ENCODE data around the gene UMAD1.
A peak's percentile ranks its signal among the peaks of the same experiment; 100 is the strongest.

UMAD1 gene

GRCh38 chr7:7783001-7783400 is 142.4 kb downstream of the UMAD1 start:
- Histone ChIP-seq H3K79me1 (ENCODE audit: low read length) (no peaks in the 10 kb centered on the region), H3K4me3 (ENCODE audit: low read length) (no peak overlapping the region), H3K4ac (ENCODE audit: low read depth, low read length) (no peak overlapping the region), H4K5ac (ENCODE audit: low read length) (no peak overlapping the region), H3K56ac (ENCODE audit: low read length) (no peak overlapping the region), H2BK5ac (ENCODE audit: low read length) (no peak overlapping the region), H3K27ac (ENCODE audit: low read depth, low read length) (no peak overlapping the region), H3K23ac (ENCODE audit: low read length) (no peak overlapping the region), H2AK5ac (ENCODE audit: low read length) (no peak overlapping the region), H3K36me3 (ENCODE audit: control insufficient read depth, insufficient read depth, low read length) (no peaks in the 10 kb centered on the region), H3K27me3 (ENCODE audit: insufficient read depth, low read length, poor library complexity) (no peaks in the 10 kb centered on the region), H3K4me2 (ENCODE audit: low read length) (no peak overlapping the region), H3K4me1 (ENCODE audit: control insufficient read depth, low read depth, low read length) (no peaks in the 10 kb centered on the region), H3K79me2 (ENCODE audit: control insufficient read depth, insufficient read depth, low read length) (no peaks in the 10 kb centered on the region), H3K18ac (ENCODE audit: low read length) (no peak overlapping the region), H2BK15ac (replicated peaks; ENCODE audit: low read depth) (no peak overlapping the region), H2BK120ac (ENCODE audit: low read depth, low read length) (no peak overlapping the region), H3K9ac (ENCODE audit: low read length) (no peak overlapping the region), H4K8ac (ENCODE audit: low read depth, low read length) (no peak overlapping the region)
- whole genome bisulfite sequencing (ENCODE audit: extremely low coverage, insufficient coverage, low lambda C conversion rate) = no CpG with 5 or more reads among the region's 1 CpG
- DNase-seq = no peak

- H3K56ac ChIP-seq (ENCODE audit: low read length) = no peak overlapping the region
Observed at GRCh38 chr7:7785344-7785973, 144.9 kb downstream of the UMAD1 start.

GRCh38 chr7:7786595-7786994 is 146.0 kb downstream of the UMAD1 start:
- Histone ChIP-seq H3K4me2 (ENCODE audit: low read length) (no peak overlapping the region), H2BK120ac (ENCODE audit: low read depth, low read length) (no peak overlapping the region), H2BK15ac (replicated peaks; ENCODE audit: low read depth) (no peak overlapping the region), H3K9ac (ENCODE audit: low read length) (no peak overlapping the region), H2AK5ac (ENCODE audit: low read length) (no peak overlapping the region), H3K79me1 (ENCODE audit: low read length) (no peaks in the 10 kb centered on the region), H4K8ac (ENCODE audit: low read depth, low read length) (no peak overlapping the region), H3K79me2 (ENCODE audit: control insufficient read depth, insufficient read depth, low read length) (no peaks in the 10 kb centered on the region), H3K27me3 (ENCODE audit: insufficient read depth, low read length, poor library complexity) (no peaks in the 10 kb centered on the region), H3K4ac (ENCODE audit: low read depth, low read length) (no peak overlapping the region), H3K4me1 (ENCODE audit: control insufficient read depth, low read depth, low read length) (no peaks in the 10 kb centered on the region), H2BK5ac (ENCODE audit: low read length) (no peak overlapping the region), H4K5ac (ENCODE audit: low read length) (no peak overlapping the region), H3K36me3 (ENCODE audit: control insufficient read depth, insufficient read depth, low read length) (no peaks in the 10 kb centered on the region), H3K27ac (ENCODE audit: low read depth, low read length) (no peak overlapping the region), H3K18ac (ENCODE audit: low read length) (no peak overlapping the region), H3K56ac (ENCODE audit: low read length) (peak overlapping the region; percentile 5), H3K23ac (ENCODE audit: low read length) (no peak overlapping the region), H3K4me3 (ENCODE audit: low read length) (no peak overlapping the region)
- no CpG with 5 or more reads among the region's 3 CpGs for WGBS (ENCODE audit: extremely low coverage, insufficient coverage, low lambda C conversion rate)
- DNase-seq = no peak

More at GRCh38 chr7:7785344-7785973, 144.9 kb downstream of the UMAD1 start:
- Histone ChIP-seq H2BK5ac (ENCODE audit: low read length) (no peak overlapping the region), H3K4me1 (ENCODE audit: control insufficient read depth, low read depth, low read length) (no peaks in the 10 kb centered on the region), H3K36me3 (ENCODE audit: control insufficient read depth, insufficient read depth, low read length) (no peaks in the 10 kb centered on the region), H3K79me1 (ENCODE audit: low read length) (no peaks in the 10 kb centered on the region), H3K27me3 (ENCODE audit: insufficient read depth, low read length, poor library complexity) (no peaks in the 10 kb centered on the region), H2BK120ac (ENCODE audit: low read depth, low read length) (no peak overlapping the region), H3K4me2 (ENCODE audit: low read length) (no peak overlapping the region), H3K18ac (ENCODE audit: low read length) (no peak overlapping the region), H2AK5ac (ENCODE audit: low read length) (no peak overlapping the region), H4K8ac (ENCODE audit: low read depth, low read length) (no peak overlapping the region), H3K79me2 (ENCODE audit: control insufficient read depth, insufficient read depth, low read length) (no peaks in the 10 kb centered on the region), H3K23ac (ENCODE audit: low read length) (no peak overlapping the region), H3K9ac (ENCODE audit: low read length) (no peak overlapping the region), H3K27ac (ENCODE audit: low read depth, low read length) (no peak overlapping the region), H3K4ac (ENCODE audit: low read depth, low read length) (no peak overlapping the region), H4K5ac (ENCODE audit: low read length) (no peak overlapping the region), H2BK15ac (replicated peaks; ENCODE audit: low read depth) (no peak overlapping the region), H3K4me3 (ENCODE audit: low read length) (no peak overlapping the region)
- DNase-seq = no peak
- WGBS (ENCODE audit: extremely low coverage, insufficient coverage, low lambda C conversion rate) = no CpG with 5 or more reads among the region's 6 CpGs

- no peak overlapping the region for H2BK120ac ChIP-seq (ENCODE audit: low read depth, low read length)
- H3K56ac ChIP-seq (ENCODE audit: low read length) = no peak overlapping the region
- H3K9ac ChIP-seq (ENCODE audit: low read length) = no peak overlapping the region
- peak overlapping the region; percentile 28 for H3K18ac ChIP-seq (ENCODE audit: low read length)
- H4K8ac ChIP-seq (ENCODE audit: low read depth, low read length) = no peak overlapping the region
- WGBS (ENCODE audit: extremely low coverage, insufficient coverage, low lambda C conversion rate) = no CpG with 5 or more reads among the region's 3 CpGs
- no peak overlapping the region for H3K27ac ChIP-seq (ENCODE audit: low read depth, low read length)
- DNase-seq = no peak
- H3K27me3 ChIP-seq (ENCODE audit: insufficient read depth, low read length, poor library complexity) = no peaks in the 10 kb centered on the region
- H2AK5ac ChIP-seq (ENCODE audit: low read length) = no peak overlapping the region
- no peak overlapping the region for H2BK5ac ChIP-seq (ENCODE audit: low read length)
- no peak overlapping the region for H3K23ac ChIP-seq (ENCODE audit: low read length)
- H3K79me2 ChIP-seq (ENCODE audit: control insufficient read depth, insufficient read depth, low read length) = no peaks in the 10 kb centered on the region
- H3K4me2 ChIP-seq (ENCODE audit: low read length) = no peak overlapping the region
- no peaks in the 10 kb centered on the region for H3K36me3 ChIP-seq (ENCODE audit: control insufficient read depth, insufficient read depth, low read length)
- H2BK15ac ChIP-seq (replicated peaks; ENCODE audit: low read depth) = no peak overlapping the region
- no peaks in the 10 kb centered on the region for H3K79me1 ChIP-seq (ENCODE audit: low read length)
- no peak overlapping the region for H3K4ac ChIP-seq (ENCODE audit: low read depth, low read length)
- peaks cover 4% of the 10 kb centered on the region for H3K4me1 ChIP-seq (ENCODE audit: control insufficient read depth, low read depth, low read length)
- no peak overlapping the region for H4K5ac ChIP-seq (ENCODE audit: low read length)
- H3K4me3 ChIP-seq (ENCODE audit: low read length) = no peak overlapping the region
Observed at GRCh38 chr7:7789551-7789988, 149.0 kb downstream of the UMAD1 start.

- no peak overlapping the region for H3K9ac ChIP-seq (ENCODE audit: low read length)
- 100% methylated on average over 1 of the region's 6 CpGs for WGBS (ENCODE audit: extremely low coverage, insufficient coverage, low lambda C conversion rate)
- H3K27me3 ChIP-seq (ENCODE audit: insufficient read depth, low read length, poor library complexity) = no peaks in the 10 kb centered on the region
Observed at GRCh38 chr7:7790041-7790741, 149.6 kb downstream of the UMAD1 start.

More at GRCh38 chr7:7790041-7790741, 149.6 kb downstream of the UMAD1 start:
- no peak overlapping the region for H2AK5ac ChIP-seq (ENCODE audit: low read length)
- no peak overlapping the region for H2BK120ac ChIP-seq (ENCODE audit: low read depth, low read length)
- no peak overlapping the region for H2BK15ac ChIP-seq (replicated peaks; ENCODE audit: low read depth)
- H3K4me1 ChIP-seq (ENCODE audit: control insufficient read depth, low read depth, low read length) = peaks cover 5% of the 10 kb centered on the region
- H3K27ac ChIP-seq (ENCODE audit: low read depth, low read length) = no peak overlapping the region
- H3K18ac ChIP-seq (ENCODE audit: low read length) = peak overlapping the region; percentile 28
- H3K36me3 ChIP-seq (ENCODE audit: control insufficient read depth, insufficient read depth, low read length) = no peaks in the 10 kb centered on the region
- H3K4me3 ChIP-seq (ENCODE audit: low read length) = no peak overlapping the region
- no peak overlapping the region for H2BK5ac ChIP-seq (ENCODE audit: low read length)
- H3K79me2 ChIP-seq (ENCODE audit: control insufficient read depth, insufficient read depth, low read length) = no peaks in the 10 kb centered on the region
- no peaks in the 10 kb centered on the region for H3K79me1 ChIP-seq (ENCODE audit: low read length)
- H3K56ac ChIP-seq (ENCODE audit: low read length) = no peak overlapping the region
- H3K4ac ChIP-seq (ENCODE audit: low read depth, low read length) = no peak overlapping the region
- no peak overlapping the region for H4K8ac ChIP-seq (ENCODE audit: low read depth, low read length)
- no peak overlapping the region for H3K4me2 ChIP-seq (ENCODE audit: low read length)
- no peak overlapping the region for H3K23ac ChIP-seq (ENCODE audit: low read length)
- no peak overlapping the region for H4K5ac ChIP-seq (ENCODE audit: low read length)
- no peak for DNase-seq
